KBM-7 (cell line): ENCODE results near the gene ITGA11.
"Not testable (repeated sequence)": the region's sequence is repeated elsewhere in the genome, so short reads cannot be mapped to it uniquely, and the experiment has no call there.

Experiments used
- DNase-seq: peaks from one replicate; pipeline ENCODE4 v3.0.0-alpha.2; 2015
- in situ Hi-C: fragments of 300-500 bp; cut with MboI; formaldehyde crosslinking; loops from 2 replicates; pipeline ENCODE4 v1.14.3; 2020; ENCODE audit warnings: low sequenced_read_pairs, low pct_unique_long_range_greater_than_20kb, mixed read lengths

The ITGA11 gene

GRCh38 chr15:68427366-68427765 is 4.6 kb downstream of the ITGA11 start:
- no peak for DNase-seq

GRCh38 chr15:68426116-68426515 is 5.8 kb downstream of the ITGA11 start:
- DNase-seq: no peak
- in situ Hi-C loops: no loop called here

More at GRCh38 chr15:68427366-68427765, 4.6 kb downstream of the ITGA11 start:
- in situ Hi-C loops: no loop called here

- DNase-seq: no peak
- in situ Hi-C loops: no loop called here
Measured at GRCh38 chr15:68425428-68426060, 6.4 kb downstream of the ITGA11 start.

DNA sequence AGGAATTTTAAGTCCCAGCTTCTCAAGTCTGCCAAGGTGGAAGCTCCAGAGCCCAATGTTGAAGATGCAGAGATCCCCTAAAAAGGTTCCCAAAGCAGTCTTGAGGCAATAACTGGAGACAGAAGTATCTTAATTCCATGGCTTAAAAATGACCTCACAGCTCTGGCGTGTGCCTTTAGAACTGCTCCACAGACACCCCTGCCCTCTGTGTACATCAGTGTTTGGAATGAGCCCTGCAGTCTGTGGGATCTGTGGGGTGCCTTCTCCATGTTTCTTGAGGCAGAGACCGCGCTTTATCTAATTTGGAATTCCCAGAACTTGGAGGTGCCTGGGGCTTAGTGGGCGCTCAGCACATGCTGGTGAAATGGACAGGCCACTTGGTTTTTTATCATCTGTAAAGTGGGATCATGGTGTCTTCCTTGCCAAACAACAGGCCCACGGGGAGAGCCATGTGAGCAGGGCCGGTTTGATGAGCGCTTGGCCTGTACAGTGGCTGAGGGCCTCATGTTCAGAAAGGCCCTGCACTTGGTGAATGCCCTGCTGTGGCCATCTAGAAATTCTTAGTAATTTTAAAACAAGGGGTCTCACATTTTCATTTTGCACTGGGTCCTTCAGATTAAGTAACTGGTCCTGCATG is 7.1 kb downstream of the ITGA11 start:
- no peak for DNase-seq
- in situ Hi-C loops: no loop called here

DNA sequence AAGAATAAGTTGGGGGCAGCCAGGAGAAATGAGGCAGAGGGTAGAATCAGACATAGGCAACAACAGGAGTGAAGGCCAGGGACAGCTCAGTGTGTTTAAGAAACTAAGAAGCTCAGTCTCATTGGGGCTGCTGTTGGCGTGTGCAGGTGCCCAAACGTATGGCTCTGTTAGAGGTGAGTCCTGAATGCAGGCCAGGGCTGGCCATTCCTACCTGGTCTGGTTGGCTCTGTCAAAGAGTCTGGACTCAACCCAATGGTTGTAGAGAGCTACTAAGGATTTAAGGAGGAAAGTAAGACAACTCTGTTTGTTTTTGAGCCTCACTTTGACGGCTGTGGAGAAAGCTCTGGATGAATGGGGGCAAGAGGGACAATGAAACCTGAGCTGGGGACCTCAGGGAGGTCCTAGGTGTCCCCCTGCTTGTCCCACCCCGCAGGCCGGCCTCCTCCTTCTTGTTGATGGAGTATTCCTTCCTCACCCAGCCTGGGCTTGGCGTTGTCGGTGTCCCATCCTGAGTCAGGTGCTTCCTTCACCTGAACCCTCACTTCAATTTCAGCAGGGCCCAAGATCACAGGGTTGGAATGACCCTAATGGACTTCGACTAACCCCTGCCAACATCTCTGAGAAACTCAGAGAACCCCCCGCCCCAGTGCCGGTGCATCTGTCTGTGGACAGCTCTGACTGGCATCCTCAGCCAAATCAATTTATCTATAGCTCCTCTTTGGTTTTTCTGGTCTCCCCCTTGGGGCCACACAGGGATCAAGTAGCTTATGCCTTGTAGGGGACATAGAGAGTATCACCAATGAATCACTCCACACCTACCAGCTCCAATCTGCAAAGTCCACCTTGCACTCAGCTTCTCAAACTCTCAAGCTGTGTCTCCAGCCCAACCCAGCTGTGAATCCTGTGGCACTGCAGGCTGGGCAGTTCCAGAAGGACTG is 8.3 kb downstream of the ITGA11 start:
- DNase-seq: no peak
- in situ Hi-C loops: no loop called here

- DNase-seq, in situ Hi-C loops: not testable (repeated sequence)
Measured at GRCh38 chr15:68422403-68423145, 9.4 kb downstream of the ITGA11 start.

GRCh38 chr15:68421798-68422402 is 10.1 kb downstream of the ITGA11 start:
- DNase-seq: no peak
- in situ Hi-C loops: no loop called here

DNA sequence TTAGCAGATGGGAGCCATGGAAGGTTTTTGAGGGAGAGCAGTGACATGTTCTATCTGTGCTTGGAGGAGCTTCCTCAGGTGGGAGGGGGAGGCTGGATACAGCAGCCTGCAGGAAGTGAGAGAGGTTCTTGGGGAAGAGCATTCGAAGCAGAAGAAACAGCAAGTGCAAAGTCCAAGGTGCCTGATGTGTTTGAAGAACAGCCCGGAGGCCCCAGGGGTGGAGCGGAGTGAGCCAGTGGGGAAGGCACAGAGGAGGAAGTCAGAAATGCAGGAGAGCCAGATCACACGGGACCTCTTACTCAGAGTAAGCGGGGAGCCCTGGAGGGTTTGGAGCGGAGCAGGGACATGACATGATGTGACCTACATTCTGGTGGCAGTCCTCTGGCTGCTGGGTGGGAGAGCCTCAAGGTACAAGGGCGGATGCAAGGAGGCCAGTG is 10.8 kb downstream of the ITGA11 start:
- DNase-seq: peak; percentile 38
- in situ Hi-C loops: no loop called here

- no peak for DNase-seq
- in situ Hi-C loops: no loop called here
Measured at GRCh38 chr15:68420186-68420684, 11.7 kb downstream of the ITGA11 start.

DNA sequence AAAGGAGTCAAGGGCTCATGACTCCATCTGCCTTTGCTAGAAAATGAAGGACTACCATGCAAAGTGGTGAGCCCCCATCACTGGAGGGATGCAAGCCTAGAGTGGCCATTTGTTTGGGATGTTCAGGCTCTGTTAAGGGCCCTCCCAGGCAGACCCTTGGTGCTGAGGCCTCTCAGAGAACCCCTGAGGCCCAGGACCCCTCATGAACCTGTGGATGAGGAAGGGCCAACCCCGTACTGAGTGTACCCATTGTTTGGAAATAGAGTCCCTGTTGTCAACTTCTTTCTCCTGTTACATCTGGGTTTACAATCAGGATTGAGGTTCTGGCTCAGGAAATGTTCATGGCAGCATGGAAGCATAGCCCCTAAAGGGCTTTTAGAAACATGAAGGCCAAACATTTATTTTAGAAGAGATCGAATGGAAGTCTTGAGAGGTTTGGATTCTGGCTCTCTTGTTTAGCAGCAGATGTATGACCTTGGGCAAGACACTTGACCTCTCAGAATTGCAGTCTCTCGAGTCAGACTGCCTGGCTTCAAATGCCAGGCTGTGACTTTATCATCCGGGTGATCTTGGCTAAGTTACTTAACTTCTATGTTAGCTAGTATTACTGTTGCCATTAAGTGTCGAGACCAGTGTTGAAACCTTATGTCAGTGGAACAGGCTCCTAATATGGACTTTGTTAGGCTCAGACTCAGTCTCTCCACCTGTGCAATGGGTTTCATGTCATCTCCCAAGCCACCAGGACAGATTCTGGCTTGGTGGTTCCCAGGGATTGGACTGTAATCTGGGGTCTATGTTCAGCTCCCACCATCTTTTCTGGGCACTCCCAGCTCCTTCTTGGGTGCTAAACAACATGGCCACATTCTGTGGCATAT is 12.4 kb downstream of the ITGA11 start:
- DNase-seq: no peak

GRCh38 chr15:68418611-68419161 is 13.3 kb downstream of the ITGA11 start:
- no peak for DNase-seq

More for the DNA sequence above, 12.4 kb downstream of the ITGA11 start:
- in situ Hi-C loops: no loop called here

DNA sequence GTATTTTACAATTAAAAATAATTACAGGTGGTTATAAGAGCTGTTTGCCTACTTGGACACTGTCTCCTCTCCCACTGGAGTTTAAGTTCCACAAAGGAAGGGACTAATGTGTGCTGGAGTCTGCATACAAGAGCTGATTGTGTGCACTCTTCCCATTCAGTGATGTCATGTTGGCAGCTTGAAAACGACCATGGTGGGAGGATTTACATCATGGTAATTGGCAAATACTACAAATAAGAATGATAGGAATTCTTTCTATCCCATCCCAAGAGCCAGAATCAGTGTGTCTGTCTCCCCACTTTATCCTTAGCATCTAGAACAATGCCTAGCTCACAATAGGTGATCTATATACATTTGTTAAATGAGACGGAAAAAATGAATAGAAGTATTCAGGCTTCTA is 14.1 kb downstream of the ITGA11 start:
- DNase-seq: no peak

More at GRCh38 chr15:68418611-68419161, 13.3 kb downstream of the ITGA11 start:
- in situ Hi-C loops: no loop called here

DNA sequence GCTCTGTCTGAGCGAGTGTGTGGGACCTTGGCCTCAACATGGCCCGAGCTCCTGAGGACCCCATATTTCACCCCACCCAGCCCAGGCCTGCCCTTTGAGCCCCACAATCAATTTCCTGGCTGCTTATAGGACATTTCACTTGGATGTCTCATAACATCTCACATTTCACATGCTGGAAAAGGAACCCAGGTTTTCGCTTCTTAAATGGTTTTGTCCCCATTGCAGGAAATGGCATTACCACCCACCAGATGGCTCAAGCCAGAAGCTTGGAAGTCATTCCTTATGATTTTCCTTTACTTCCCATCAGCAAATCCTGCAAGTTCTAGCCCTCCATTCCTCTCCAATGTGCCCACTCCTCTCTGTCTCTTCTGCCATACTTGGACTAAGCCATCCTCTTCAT is 14.9 kb downstream of the ITGA11 start:
- in situ Hi-C loops: no loop called here
- DNase-seq: no peak

More for the DNA sequence above, 14.1 kb downstream of the ITGA11 start:
- in situ Hi-C loops: no loop called here

DNA sequence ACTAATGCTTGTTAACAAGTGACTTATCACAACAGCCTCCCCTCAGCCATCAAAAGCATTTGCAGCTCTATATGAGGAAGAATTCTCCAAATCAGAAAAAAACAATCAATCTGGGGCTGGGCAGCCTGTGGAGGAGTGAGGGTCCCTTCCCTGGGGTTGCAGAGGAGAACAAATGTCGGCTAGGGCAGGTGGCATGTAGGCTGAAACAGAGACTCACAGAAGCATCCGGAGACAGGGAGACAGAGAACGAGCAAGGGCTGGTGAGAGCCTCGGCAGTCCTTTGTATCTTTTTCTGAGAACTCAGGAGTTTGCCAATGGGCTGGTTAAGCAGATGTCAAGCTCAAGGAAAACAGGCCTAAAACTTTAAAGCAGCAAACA is 15.8 kb downstream of the ITGA11 start:
- in situ Hi-C loops: no loop called here
- no peak for DNase-seq

- in situ Hi-C loops: no loop called here
Measured at GRCh38 chr15:68415501-68416157, 16.3 kb downstream of the ITGA11 start.

DNA sequence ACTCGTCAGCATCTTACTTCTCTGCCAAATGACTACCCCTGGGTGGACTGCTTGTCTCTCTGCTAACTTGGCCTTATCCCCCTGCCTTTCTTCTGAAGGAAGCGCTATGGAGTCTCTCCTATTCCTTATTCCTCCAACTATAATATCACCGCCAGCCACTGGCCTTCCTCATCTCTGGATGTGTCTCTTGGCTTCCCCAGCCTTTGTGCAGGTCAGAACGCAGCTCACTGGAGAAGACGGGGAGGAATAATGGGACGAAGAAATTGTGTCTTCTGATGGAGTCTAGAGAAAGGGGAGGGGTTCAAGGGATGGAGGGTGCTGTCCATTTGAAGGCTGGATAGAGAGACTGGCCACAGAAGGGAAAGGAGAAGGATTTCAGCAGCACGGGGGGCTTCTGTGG is 16.9 kb downstream of the ITGA11 start:
- in situ Hi-C loops: no loop called here
- DNase-seq: no peak

More at GRCh38 chr15:68415501-68416157, 16.3 kb downstream of the ITGA11 start:
- no peak for DNase-seq

GRCh38 chr15:68414591-68414990 is 17.4 kb downstream of the ITGA11 start:
- in situ Hi-C loops: no loop called here
- no peak for DNase-seq
